ENCODE measurements around the gene CSF1R.

Gene CSF1R

GRCh38 chr5:150120617-150121447 is 34.5 kb upstream of the CSF1R start:
- DNase-seq = no peak

- DNase-seq = no peak
Observed at GRCh38 chr5:150120062-150120441, 33.7 kb upstream of the CSF1R start.

GRCh38 chr5:150119421-150120061 is 33.2 kb upstream of the CSF1R start:
- DNase-seq = no peak

- no peak for DNase-seq
Observed at GRCh38 chr5:150118561-150119229, 32.3 kb upstream of the CSF1R start.

GRCh38 chr5:150117945-150118560 is 31.7 kb upstream of the CSF1R start:
- no peak for DNase-seq

GRCh38 chr5:150116667-150117400 is 30.5 kb upstream of the CSF1R start:
- DNase-seq = no peak

- DNase-seq = no peak
Observed at GRCh38 chr5:150114773-150115408, 28.5 kb upstream of the CSF1R start.

- no peak for DNase-seq
Observed at GRCh38 chr5:150114102-150114641, 27.8 kb upstream of the CSF1R start.

GRCh38 chr5:150113047-150113744 is 26.8 kb upstream of the CSF1R start:
- DNase-seq = no peak

- DNase-seq = no peak
Observed at GRCh38 chr5:150112201-150113046, 26.1 kb upstream of the CSF1R start.

- DNase-seq = no peak
Observed at GRCh38 chr5:150111122-150111521, 24.8 kb upstream of the CSF1R start.

GRCh38 chr5:150109921-150110320 is 23.6 kb upstream of the CSF1R start:
- no peak for DNase-seq

GRCh38 chr5:150108711-150109514 is 22.6 kb upstream of the CSF1R start:
- no peak for DNase-seq

GRCh38 chr5:150107909-150108447 is 21.6 kb upstream of the CSF1R start:
- DNase-seq = no peak

- DNase-seq = no peak
Observed at GRCh38 chr5:150106674-150107426, 20.5 kb upstream of the CSF1R start.

- no peak for DNase-seq
Observed at GRCh38 chr5:150105928-150106615, 19.7 kb upstream of the CSF1R start.

GRCh38 chr5:150104550-150104870 is 18.2 kb upstream of the CSF1R start:
- no peak for DNase-seq

Measured in CD4-positive, alpha-beta T cell treated with Interleukin-12 subunit alpha and Interleukin-12 subunit beta, for 1 hour (primary cell).